Mesodermal cell (in vitro differentiated cells): ENCODE results near the gene CPNE5.

ENCODE experiments used
- H3K27ac ChIP-seq: 2 replicates; pipeline ENCODE4 v1.7.0; 2013; ENCODE audit warnings: mild to moderate bottlenecking, low read depth, low read length, moderate library complexity; ENCODE audit not compliant: severe bottlenecking
- H3K36me3 ChIP-seq: 2 replicates; pipeline ENCODE4 v1.7.1; 2013; ENCODE audit warnings: mild to moderate bottlenecking, low read length, moderate library complexity; ENCODE audit not compliant: control insufficient read depth, insufficient read depth
- H3K4me1 ChIP-seq: one replicate; pipeline ENCODE4 v1.7.1; 2013; ENCODE audit warnings: mild to moderate bottlenecking, low read length; ENCODE audit not compliant: insufficient read depth, control insufficient read depth, poor library complexity, severe bottlenecking
- H3K4me3 ChIP-seq: 2 replicates; pipeline ENCODE4 v1.7.0; 2013; ENCODE audit warnings: low read length, control low read depth, mild to moderate bottlenecking; ENCODE audit not compliant: insufficient read depth, poor library complexity, severe bottlenecking; ENCODE audit errors: extremely low read depth
- H3K9me3 ChIP-seq: 2 replicates; pipeline ENCODE4 v1.7.1; 2013; ENCODE audit warnings: mild to moderate bottlenecking, low read length, moderate library complexity; ENCODE audit not compliant: control insufficient read depth
- WGBS, 2 experiments: methylation state at CpG; one replicate each; pipeline ENCODE4 v1.1.5; 2013; ENCODE audit warnings: missing lambda C conversion rate in 2 of 2; ENCODE audit not compliant: insufficient coverage in 2 of 2; 5-methylcytosine and 5-hydroxymethylcytosine counted together

CPNE5 gene

GRCh38 chr6:36844232-36845170 is 5.3 kb upstream of the CPNE5 start:
- H3K4me1 ChIP-seq: peaks cover 26% of the 10 kb centered on the region
- no peak overlapping the region for H3K27ac ChIP-seq
- no peak overlapping the region for H3K4me3 ChIP-seq
- no peaks in the 10 kb centered on the region for H3K9me3 ChIP-seq
- 78 to 86% methylated on average over 12 to 13 of the region's 19 CpGs for WGBS, 2 experiments
- no peaks in the 10 kb centered on the region for H3K36me3 ChIP-seq

- Histone ChIP-seq H3K4me1 (peaks cover 13% of the 10 kb centered on the region), H3K27ac (no peak overlapping the region), H3K9me3 (no peaks in the 10 kb centered on the region), H3K36me3 (no peaks in the 10 kb centered on the region), H3K4me3 (no peak overlapping the region)
- 87 to 94% methylated on average over 3 to 4 of the region's 4 CpGs for WGBS, 2 experiments
Measured at GRCh38 chr6:36843170-36843569, 3.9 kb upstream of the CPNE5 start.

- 100% methylated on average over 1 of the region's 2 CpGs for WGBS, 2 experiments
- H3K4me3 ChIP-seq: no peak overlapping the region
- H3K36me3 ChIP-seq: no peaks in the 10 kb centered on the region
- no peaks in the 10 kb centered on the region for H3K9me3 ChIP-seq
- no peak overlapping the region for H3K27ac ChIP-seq
- H3K4me1 ChIP-seq: peaks cover 12% of the 10 kb centered on the region
Measured at GRCh38 chr6:36841756-36842155, 2.5 kb upstream of the CPNE5 start.

GRCh38 chr6:36840432-36841403 is 1.5 kb upstream of the CPNE5 start:
- Histone ChIP-seq H3K4me3 (peak overlapping the region; percentile 37), H3K9me3 (no peaks in the 10 kb centered on the region), H3K4me1 (peaks cover 12% of the 10 kb centered on the region), H3K36me3 (no peaks in the 10 kb centered on the region), H3K27ac (no peak overlapping the region)
- WGBS, 2 experiments: 2 to 8% methylated on average over 30 to 39 of the region's 44 CpGs

- Histone ChIP-seq H3K27ac (no peak overlapping the region), H3K4me1 (peaks cover 12% of the 10 kb centered on the region), H3K9me3 (no peaks in the 10 kb centered on the region), H3K4me3 (peak overlapping the region; percentile 37), H3K36me3 (no peaks in the 10 kb centered on the region)
- WGBS, 2 experiments: 0 to 1% methylated on average over 31 to 35 of the region's 70 CpGs
Measured at GRCh38 chr6:36839749-36840431, 646 bp upstream of the CPNE5 start.

- H3K27ac ChIP-seq: no peak overlapping the region
- H3K9me3 ChIP-seq: no peaks in the 10 kb centered on the region
- H3K4me1 ChIP-seq: peaks cover 12% of the 10 kb centered on the region
- H3K4me3 ChIP-seq: no peak overlapping the region
- 80% methylated on average over 5 to 6 of the region's 6 CpGs for WGBS, 2 experiments
- H3K36me3 ChIP-seq: no peaks in the 10 kb centered on the region
Measured at GRCh38 chr6:36837686-36838085, 1.6 kb downstream of the CPNE5 start.

GRCh38 chr6:36837022-36837339 is 2.3 kb downstream of the CPNE5 start:
- H3K4me3 ChIP-seq: no peak overlapping the region
- no peaks in the 10 kb centered on the region for H3K36me3 ChIP-seq
- WGBS, 2 experiments: 92 to 100% methylated on average over 2 of the region's 2 CpGs
- no peak overlapping the region for H3K27ac ChIP-seq
- H3K4me1 ChIP-seq: peaks cover 12% of the 10 kb centered on the region
- no peaks in the 10 kb centered on the region for H3K9me3 ChIP-seq

- Histone ChIP-seq H3K4me3 (no peak overlapping the region), H3K27ac (no peak overlapping the region), H3K9me3 (no peaks in the 10 kb centered on the region), H3K36me3 (no peaks in the 10 kb centered on the region), H3K4me1 (peaks cover 12% of the 10 kb centered on the region)
- WGBS, 2 experiments: 74 to 83% methylated on average over 1 to 3 of the region's 3 CpGs
Measured at GRCh38 chr6:36836111-36837021, 2.9 kb downstream of the CPNE5 start.

- 37 to 41% methylated on average over 9 to 12 of the region's 17 CpGs for WGBS, 2 experiments
- H3K4me1 ChIP-seq: no peaks in the 10 kb centered on the region
- H3K4me3 ChIP-seq: no peak overlapping the region
- no peaks in the 10 kb centered on the region for H3K36me3 ChIP-seq
- no peak overlapping the region for H3K27ac ChIP-seq
- H3K9me3 ChIP-seq: no peaks in the 10 kb centered on the region
Measured at GRCh38 chr6:36834576-36835341, 4.5 kb downstream of the CPNE5 start.
